22Rv1 (cell line): ENCODE measurements around the gene CHCHD5.

Experiments used
- H3K27ac ChIP-seq: fragments of 450-650 bp; 2 replicates; pipeline ENCODE4 v1.5.1; 2017
- CTCF ChIP-seq: fragments of 450-650 bp; IDR thresholded peaks from 2 replicates; pipeline ENCODE4 v1.5.1; 2017; ENCODE audit warnings: mild to moderate bottlenecking
- ZFX ChIP-seq: fragments of 450-650 bp; IDR thresholded peaks from 2 replicates; pipeline ENCODE4 v1.6.1; 2017; ENCODE audit warnings: antibody characterized with exemption, borderline replicate concordance

The CHCHD5 gene

DNA sequence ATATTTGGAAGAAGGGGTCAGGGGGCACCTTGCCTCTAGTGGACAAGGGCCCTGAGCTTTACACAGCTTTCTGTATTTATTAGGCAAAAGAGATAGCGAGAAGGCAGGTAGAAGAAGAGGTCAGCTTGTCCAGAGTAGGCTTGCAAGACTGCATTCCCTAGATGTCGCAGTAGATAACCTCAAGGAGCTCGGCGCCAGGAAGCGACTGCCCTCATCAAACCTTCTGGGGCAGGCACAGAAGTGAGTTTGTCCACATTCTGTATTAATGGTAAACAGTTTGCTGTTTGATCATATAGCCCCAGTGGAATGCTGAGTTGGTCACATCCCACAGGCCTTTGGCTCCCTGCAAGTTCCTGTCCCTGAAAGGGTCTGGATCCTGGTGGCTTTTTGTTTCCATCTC is 7.0 kb downstream of the CHCHD5 start:
- TF ChIP-seq ZFX (no peak), CTCF (no peak)
- no peak overlapping the region for H3K27ac ChIP-seq

- TF ChIP-seq ZFX (no peak), CTCF (no peak)
These were observed 9.3 kb downstream of the CHCHD5 start for GRCh38 chr2:112593736-112594135.

DNA sequence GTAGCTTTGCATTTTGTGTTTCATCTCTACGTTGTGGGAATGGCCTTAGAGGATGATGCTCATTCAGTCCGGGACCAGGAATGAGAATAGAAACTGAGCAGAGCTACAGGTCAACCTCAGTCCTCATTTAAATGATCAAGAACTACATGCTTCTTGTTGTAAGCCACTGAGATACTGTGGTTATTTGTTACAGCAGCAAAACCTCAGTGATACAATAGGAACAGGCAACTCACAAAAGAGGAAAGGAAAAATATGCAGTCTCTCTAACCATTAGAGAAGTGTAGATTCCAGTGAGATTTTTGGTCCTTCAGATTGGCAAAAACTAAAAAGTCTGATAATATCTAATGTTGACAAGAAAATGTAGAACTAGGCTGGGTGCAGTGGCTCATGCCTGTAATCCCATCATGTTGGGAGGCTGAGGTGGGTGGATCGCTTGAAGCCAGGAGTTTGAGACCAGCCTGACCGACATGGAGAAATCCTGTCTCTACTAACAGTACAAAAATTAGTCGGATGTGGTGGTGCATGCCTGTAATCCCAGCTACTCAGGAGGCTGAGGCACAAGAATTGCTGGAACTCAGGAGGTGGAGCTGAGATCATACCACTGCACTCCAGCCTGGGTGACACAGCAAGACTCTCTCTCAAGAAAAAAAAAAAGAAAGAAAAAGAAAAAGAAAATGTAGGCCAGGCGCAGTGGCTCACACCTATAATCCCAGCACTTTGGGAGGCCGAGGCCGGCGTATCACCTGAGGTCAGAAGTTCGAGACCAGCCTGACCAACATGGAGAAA is 13.3 kb downstream of the CHCHD5 start:
- TF ChIP-seq ZFX (no peak), CTCF (no peak)

More at GRCh38 chr2:112593736-112594135, 9.3 kb downstream of the CHCHD5 start:
- no peak overlapping the region for H3K27ac ChIP-seq

GRCh38 chr2:112600634-112601033 is 16.2 kb downstream of the CHCHD5 start:
- TF ChIP-seq CTCF = no peak
- no peak for TF ChIP-seq ZFX
- H3K27ac ChIP-seq = no peak overlapping the region

More for the DNA sequence above, 13.3 kb downstream of the CHCHD5 start:
- H3K27ac ChIP-seq = no peak overlapping the region

DNA sequence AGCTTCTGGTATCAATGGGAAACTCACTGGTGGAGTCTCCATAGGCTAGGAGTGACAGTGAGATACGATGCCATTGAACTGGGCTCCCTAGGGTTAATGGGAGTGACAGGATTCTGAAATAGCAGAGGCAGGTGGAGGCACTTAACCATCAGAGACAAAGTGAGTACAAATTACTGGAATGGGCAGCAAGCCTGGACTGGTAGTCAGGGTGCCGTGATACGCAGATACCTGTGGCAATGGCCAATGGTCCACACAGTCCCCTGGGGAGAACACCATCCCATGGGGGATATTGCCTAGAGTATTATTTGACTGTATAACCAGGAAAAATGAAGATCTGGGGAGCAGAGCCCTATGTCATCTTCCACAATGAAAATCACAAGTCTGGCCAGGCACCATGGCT is 17.3 kb downstream of the CHCHD5 start:
- no peak overlapping the region for H3K27ac ChIP-seq
- TF ChIP-seq ZFX (no peak), CTCF (no peak)

DNA sequence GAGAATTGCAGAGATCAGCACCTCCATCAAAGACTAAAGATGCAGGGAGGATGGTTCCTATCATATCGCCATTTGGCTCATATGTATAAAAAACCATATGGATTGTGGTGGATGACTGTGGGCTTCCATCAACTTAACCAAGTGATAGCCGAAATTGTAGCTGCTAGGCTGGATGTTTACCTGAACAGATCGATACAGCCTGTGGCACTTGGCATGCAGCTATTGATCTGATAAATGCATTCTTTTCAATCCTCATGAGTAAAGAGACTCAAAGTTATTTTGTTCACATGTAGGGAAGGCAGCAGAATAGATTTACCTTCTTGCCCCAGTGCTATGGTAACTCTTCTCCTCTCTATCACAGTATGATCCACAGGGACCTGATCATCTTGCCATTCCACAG is 18.5 kb downstream of the CHCHD5 start:
- no peak overlapping the region for H3K27ac ChIP-seq
- TF ChIP-seq CTCF = no peak
- TF ChIP-seq ZFX = no peak

- TF ChIP-seq CTCF = no peak
- no peak for TF ChIP-seq ZFX
These were observed 19.3 kb downstream of the CHCHD5 start for GRCh38 chr2:112603731-112604130.

More at GRCh38 chr2:112603731-112604130, 19.3 kb downstream of the CHCHD5 start:
- no peak overlapping the region for H3K27ac ChIP-seq
